Measurements from ENCODE around the gene CSAG2.

GRCh38 chrX:152658302-152658701 is 50.8 kb downstream of the CSAG2 start:
- TF ChIP-seq POLR2A (IDR thresholded peaks at IDR 0.05; ENCODE audit: low read length) (no peak), GATA1 (IDR thresholded peaks at IDR 0.05; ENCODE audit: low read depth, low read length) (no peak)
